Cardiac fibroblast (primary cell): Measurements from ENCODE around the gene SMAD7.

Experiments
- DNase-seq, 2 donors: peaks; one replicate each; pipeline versions ENCODE4 v3.0.0 to v3.0.0-alpha.2; 2010; ENCODE audit warnings: low read depth in 2 of 2
- H3K4me3 ChIP-seq, 2 donors: replicated peaks in 1 of 2; 1 replicate in 1 of 2; 2 replicates in 1 of 2; pipeline ENCODE4 v1.5.1; 2011; ENCODE audit warnings: low read depth in 2 of 2, low read length in 2 of 2, mild to moderate bottlenecking in 2 of 2, moderate library complexity in 1 of 2
- TF ChIP-seq, protein P1 (sequence below): IDR thresholded peaks from one replicate; pipeline ENCODE4 v1.5.1; 2011; ENCODE audit warnings: low read depth, mild to moderate bottlenecking, low read length, inconsistent platforms

SMAD7 gene

DNA sequence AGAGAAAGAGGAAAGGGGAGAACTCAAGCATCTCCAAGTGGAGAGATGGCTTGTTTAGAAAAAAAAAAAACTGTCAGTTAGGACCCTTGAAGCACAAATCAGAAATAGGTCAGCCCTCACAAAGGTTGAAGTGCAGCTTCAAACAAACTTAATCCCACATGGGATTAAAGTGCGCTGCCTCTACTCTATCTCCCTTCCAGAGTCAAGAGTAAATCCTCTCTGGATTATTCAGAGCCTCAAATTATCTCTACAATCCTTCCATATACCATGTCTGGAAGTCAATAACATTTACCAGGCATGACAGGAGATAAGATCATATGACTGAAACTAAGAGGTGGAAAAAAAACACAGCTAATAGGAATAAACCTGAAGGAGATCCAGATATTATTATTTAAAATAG, 69.8 kb downstream of the SMAD7 start:
- TF ChIP-seq, protein P1, sequence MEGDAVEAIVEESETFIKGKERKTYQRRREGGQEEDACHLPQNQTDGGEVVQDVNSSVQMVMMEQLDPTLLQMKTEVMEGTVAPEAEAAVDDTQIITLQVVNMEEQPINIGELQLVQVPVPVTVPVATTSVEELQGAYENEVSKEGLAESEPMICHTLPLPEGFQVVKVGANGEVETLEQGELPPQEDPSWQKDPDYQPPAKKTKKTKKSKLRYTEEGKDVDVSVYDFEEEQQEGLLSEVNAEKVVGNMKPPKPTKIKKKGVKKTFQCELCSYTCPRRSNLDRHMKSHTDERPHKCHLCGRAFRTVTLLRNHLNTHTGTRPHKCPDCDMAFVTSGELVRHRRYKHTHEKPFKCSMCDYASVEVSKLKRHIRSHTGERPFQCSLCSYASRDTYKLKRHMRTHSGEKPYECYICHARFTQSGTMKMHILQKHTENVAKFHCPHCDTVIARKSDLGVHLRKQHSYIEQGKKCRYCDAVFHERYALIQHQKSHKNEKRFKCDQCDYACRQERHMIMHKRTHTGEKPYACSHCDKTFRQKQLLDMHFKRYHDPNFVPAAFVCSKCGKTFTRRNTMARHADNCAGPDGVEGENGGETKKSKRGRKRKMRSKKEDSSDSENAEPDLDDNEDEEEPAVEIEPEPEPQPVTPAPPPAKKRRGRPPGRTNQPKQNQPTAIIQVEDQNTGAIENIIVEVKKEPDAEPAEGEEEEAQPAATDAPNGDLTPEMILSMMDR, result no peak
- no peak overlapping the region for H3K4me3 ChIP-seq
- DNase-seq, result no peak

DNA sequence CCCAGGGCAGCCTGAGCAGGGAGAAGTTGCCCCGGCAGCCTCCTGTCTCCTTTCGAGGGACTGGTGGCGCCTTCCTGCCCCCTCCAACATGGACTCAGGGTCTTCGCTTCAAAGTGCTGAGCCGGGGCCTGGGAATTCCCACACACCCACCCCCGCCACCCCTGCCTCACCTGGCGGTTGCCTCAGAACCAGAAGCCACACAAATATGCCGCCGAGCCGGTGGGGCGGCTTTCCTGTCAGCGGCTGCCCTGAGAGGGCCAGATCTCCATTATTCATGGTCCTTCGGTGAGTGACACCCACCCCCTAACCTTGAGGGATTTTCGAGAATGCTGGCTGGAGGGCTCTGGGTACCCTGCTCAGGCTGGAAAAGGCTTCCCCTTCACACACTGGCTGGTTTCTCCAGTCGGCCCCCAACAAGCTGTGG, 71.7 kb downstream of the SMAD7 start:
- no peak for DNase-seq
- TF ChIP-seq, protein P1, result no peak
- H3K4me3 ChIP-seq, result no peak overlapping the region

DNA sequence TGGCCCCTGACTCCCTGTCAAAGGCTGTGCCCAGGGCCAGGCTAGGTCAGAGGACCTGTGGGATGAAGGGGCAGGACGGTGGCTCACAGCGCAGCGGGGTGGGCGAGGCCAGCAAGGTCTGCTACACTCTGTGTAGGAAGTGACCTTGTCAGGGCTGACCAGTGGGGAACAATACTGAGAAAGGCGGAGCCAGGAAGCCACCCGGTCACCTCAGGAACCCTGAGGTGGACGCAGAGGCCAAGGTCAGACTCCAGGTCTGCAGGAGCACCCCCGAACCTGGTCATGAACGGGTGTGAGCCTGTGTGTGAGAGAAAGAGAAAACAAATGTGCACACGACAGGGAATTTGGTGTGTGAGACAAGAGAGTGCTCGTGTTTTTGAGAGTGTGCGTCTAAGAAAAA, 72.3 kb downstream of the SMAD7 start:
- TF ChIP-seq, protein P1, result no peak

DNA sequence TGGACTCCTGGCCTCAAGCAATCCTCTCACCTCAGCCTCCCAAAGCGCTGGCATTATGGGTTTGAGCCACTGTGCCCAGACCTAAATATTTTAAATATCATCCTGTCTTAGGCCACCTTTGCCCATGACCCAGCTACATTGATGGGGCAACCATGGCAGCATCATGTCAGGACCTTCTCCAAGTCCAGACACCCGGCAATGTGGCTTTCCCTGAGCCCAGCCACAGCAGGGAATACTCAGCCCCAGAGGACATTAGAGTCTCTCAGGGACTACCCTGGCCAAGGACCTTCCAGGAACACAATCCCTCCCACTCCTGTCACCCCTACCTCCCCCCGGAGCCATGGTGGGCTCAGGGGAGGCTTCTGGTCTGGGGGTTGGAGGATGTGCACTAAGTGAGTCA, 72.8 kb downstream of the SMAD7 start:
- no peak for DNase-seq
- TF ChIP-seq, protein P1, result no peak

More for the DNA sequence above, 72.3 kb downstream of the SMAD7 start:
- DNase-seq, result no peak
- no peak overlapping the region for H3K4me3 ChIP-seq

DNA sequence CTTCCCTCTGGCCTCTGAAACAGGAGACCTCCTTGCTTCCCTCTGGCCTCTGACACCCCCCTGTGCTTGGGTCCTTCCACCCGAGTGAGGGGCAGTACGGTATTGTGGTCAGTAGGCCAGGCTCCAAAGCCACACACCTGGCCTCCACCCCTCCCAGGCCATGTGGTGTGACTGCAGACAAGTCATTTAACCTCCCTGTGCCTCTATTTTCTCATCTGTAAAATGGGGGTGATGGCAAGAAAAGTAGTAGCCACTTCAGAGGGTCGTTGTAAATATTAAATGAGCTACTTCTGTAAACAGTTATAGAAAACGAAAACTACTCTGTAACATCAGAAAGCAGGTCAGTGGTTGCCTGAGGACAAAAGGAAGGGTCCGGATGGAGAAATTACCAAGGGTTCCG, 74.2 kb downstream of the SMAD7 start:
- DNase-seq, result no peak
- TF ChIP-seq, protein P1, result no peak
- no peak overlapping the region for H3K4me3 ChIP-seq

More for the DNA sequence above, 72.8 kb downstream of the SMAD7 start:
- no peak overlapping the region for H3K4me3 ChIP-seq

DNA sequence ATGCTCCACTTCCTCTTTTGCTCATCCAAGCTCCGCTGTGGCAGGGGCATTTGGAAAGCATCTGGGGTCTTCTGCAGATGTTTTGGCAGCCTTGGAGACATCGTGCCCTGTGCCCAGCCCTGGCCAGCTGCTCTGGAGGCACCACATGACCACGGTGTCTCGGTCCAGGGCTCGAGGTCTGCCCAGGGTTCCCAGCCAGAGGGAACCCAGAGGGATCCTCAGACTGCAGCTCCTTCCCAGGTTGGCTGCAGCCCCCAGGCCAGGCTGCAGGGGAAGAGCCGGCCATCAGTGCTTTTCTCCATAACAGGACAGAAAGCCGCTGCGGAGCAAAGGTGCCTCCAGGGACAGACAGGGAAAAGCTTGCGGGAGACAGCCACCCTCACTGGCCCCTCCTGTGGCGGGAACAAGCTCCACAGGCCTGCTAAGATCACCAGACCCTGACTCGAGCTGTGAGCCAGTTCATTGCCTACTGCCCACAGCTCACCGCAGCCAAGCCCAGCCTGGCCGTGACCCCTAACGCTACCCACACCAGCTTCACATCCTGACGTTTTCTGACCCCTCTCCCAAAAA, 74.7 kb downstream of the SMAD7 start:
- TF ChIP-seq, protein P1, result no peak
- no peak for DNase-seq
- H3K4me3 ChIP-seq, result no peak overlapping the region
